ENCODE data around the gene HSD11B1L.

- TF ChIP-seq CTCF (IDR thresholded peaks at IDR 0.05), result no peak
- no peak for TF ChIP-seq POLR2A (IDR thresholded peaks at IDR 0.05)
- TF ChIP-seq EP300 (IDR thresholded peaks at IDR 0.05), result no peak
These were observed 38.6 kb downstream of the HSD11B1L start for GRCh38 chr19:5719274-5719960.

All from tibial nerve (tissue), 4 donors.